Measurements from ENCODE around the gene TRAPPC14.

DNA sequence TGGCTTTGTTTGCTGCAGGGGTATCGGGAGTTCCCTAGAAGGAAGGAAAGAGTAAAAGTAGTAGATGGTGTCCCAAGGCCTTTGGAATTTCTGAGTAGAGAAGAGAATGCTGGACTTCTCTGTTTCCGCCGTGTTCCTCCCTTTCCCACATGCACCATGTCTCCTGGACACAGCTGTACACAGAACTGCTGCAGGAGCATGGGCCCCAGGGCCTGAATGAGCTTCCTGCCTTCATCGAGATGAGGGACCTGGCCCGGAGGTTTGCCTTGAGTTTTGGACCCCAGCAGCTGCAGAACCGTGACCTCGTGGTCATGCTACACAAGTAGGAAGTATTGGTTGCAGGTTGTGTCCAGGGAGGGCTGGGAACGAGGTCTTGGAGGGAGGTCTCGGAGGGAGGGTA lies 45.9 kb upstream of the TRAPPC14 start:
- TF ChIP-seq, protein P1, sequence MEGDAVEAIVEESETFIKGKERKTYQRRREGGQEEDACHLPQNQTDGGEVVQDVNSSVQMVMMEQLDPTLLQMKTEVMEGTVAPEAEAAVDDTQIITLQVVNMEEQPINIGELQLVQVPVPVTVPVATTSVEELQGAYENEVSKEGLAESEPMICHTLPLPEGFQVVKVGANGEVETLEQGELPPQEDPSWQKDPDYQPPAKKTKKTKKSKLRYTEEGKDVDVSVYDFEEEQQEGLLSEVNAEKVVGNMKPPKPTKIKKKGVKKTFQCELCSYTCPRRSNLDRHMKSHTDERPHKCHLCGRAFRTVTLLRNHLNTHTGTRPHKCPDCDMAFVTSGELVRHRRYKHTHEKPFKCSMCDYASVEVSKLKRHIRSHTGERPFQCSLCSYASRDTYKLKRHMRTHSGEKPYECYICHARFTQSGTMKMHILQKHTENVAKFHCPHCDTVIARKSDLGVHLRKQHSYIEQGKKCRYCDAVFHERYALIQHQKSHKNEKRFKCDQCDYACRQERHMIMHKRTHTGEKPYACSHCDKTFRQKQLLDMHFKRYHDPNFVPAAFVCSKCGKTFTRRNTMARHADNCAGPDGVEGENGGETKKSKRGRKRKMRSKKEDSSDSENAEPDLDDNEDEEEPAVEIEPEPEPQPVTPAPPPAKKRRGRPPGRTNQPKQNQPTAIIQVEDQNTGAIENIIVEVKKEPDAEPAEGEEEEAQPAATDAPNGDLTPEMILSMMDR (IDR thresholded peaks at IDR 0.05), result no peak
- TF ChIP-seq POLR2A (IDR thresholded peaks at IDR 0.05), result no peak
